Activated T-cell treated with anti-CD3 and anti-CD28 coated beads, Interleukin-2, amount 50 U/mL, for 1 hour (primary cell): ENCODE results near the gene UBQLN1.

Experiments used
- DNase-seq: peaks from one replicate; pipeline ENCODE4 v3.0.0-alpha.2; 2020

Gene UBQLN1

DNA sequence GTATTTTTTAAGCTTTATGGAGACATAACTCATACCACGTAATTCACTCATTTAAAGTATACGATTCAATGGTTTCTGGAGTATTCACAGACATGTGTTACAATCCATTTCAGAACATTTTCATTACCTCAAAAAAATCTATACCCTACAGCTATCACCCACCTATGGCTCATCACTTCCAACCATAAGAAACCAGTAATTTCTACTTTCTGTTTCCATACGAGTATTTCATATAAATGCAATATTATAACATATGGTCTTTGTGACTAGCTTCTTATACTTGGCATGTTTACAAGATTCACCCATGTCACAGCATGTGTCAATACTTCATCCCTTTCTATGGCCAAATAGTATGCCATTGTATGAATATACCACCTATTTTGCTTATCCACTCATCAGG is 18.8 kb downstream of the UBQLN1 start:
- no peak for DNase-seq

DNA sequence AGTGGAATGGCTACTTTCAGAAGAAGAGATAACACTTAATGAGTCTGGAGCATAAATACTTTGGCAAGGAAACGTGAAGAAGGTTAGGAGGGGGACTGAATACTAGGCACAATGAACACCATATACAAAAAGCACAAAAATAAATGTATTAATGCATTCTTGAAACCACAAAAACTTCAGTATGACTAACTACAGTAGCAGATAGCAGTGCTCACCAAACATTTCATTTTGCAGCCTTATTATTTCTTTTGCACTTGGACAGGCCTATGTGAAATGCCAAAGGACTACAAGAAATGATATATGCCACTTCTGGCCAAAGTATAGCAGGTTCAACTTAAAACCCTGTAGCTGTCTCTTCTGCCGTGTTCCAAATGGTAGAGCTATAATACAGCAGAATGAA is 26.3 kb downstream of the UBQLN1 start:
- DNase-seq, result no peak

DNA sequence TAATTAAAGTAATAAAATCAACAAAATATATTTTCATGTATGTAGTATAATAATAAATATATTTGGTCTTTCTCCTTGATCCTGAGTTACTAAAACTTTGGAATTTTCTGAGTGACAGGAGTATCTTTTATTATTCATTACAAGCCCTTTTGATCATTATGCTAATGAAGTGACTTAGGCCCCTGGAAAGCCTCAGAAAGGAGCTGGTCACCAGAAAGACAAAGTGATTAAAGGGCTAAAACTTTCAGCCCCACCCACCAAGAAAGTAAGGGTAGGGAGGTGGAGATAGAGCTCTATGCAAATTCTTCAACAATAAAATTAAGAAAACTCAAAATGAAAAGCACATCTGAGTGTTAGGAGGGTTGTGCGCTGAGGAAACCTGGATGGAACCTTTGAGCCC is 27.5 kb downstream of the UBQLN1 start:
- DNase-seq, result no peak

DNA sequence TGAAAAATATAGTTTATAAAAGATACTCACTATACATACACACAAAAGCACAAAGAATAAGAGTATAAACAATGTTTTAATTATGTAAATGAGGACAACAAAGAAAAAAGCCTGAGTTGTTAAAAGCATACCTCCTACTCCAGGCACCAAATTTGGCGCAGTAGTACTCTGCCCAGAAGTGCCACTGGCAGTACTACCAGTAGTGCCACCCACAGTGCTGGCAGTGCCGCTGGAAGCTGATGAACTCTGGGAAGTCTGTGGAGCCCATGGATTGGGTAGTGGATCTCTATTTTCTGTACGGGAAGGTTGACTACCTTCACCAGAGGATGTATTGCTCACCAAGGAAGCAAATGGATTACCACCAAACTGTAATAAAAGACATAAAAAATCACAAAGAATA is 30.2 kb downstream of the UBQLN1 start:
- DNase-seq, result no peak

DNA sequence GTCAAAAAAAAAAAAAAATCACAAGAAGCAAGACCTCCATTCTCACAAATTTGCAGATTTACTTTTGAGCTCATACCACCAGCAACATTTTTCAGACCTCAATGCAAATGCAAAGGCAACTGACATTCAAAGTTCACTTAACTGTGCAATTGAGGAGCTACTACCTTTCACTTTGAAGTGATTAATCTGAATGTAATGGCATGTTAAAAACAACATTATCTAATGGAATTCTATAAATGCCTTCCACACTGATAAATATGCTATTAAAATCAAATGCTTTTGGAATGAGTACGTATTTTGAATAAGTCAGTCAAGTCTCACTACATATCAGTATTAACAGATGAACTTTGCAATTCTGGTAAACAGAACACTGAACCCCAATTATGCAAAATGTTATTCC is 32.3 kb downstream of the UBQLN1 start:
- no peak for DNase-seq

DNA sequence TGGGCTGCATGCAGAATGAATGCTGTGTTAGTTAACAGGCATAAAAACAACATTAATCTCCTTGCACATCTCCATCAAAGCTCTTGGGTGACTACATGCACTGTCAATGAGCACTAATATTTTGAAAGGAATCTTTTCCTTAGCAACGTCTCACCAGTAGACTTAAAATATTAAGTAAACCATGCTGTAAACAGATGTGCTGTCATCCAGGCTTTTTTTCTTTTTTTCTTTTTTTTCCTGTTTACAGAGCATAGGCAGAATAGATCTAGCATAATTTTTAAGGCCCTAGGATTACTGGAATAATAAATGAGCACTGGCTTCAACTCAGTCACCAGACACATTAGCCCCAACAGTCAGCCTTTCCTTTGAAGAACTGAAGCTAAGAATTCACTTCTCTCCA is 36.3 kb downstream of the UBQLN1 start:
- no peak for DNase-seq

DNA sequence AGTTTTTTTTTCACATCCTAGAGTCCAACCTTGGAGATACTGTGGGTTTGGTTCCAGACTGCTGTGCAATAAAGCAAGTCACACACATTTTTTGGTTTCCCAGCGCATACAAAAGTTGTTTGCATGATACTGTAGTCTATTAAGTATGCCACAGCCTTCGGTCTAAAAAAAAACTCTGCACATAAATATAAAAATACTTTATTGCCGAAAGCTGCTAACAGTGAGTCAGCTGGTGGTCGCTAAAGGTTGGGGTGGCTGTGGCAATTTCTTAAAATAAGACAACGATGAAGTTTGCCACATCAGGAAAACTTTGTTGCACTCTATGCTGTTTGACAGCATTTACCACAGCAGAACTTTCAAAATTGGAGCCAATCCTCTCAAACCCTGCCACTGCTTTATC is 37.4 kb downstream of the UBQLN1 start:
- no peak for DNase-seq

DNA sequence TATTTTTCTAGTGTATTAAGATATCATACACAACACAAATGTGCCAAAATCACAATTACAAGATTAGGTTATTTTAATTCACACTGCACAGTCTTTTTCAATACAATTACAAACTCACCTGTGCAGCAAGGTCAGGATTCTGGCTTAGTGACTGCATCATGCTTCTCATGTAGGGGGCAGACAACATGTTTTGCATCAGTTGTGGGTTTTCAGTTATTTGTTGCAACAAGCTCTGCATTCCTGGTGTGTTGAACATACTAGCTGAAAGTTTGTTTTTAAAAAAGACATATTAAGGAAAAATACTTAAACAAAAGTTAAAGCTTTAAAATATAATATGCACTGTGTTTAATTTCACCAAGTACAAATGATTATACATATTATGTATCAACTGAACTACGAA is 38.7 kb downstream of the UBQLN1 start:
- DNase-seq, result no peak

DNA sequence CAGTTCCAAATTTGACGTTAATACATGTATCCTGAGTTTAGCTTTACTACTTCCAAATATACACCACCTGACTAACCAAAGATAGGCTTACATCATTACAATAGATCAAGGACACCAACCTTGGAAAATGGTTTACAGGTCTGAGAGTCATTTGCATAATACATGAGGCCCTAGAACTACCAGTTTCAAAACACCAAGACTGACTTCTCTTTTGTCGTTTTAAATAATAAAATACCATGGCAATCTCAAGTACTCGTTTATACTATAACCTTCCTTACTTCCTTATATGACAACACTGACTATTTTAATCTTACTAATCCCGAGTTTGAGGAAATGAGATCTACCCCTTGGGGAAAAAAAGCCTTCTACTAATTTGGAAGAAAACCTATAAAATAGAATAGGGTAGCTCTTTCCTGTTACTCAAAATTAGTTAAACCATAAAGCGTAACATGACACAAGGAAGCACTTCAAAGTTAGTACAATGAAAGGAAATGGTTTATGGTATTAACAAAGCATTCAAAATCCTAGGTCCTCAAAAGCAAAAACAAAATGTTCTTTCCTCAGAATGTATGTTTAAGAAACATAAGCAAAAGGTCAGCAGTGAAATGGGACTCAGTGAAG is 42.1 kb downstream of the UBQLN1 start:
- DNase-seq, result no peak

DNA sequence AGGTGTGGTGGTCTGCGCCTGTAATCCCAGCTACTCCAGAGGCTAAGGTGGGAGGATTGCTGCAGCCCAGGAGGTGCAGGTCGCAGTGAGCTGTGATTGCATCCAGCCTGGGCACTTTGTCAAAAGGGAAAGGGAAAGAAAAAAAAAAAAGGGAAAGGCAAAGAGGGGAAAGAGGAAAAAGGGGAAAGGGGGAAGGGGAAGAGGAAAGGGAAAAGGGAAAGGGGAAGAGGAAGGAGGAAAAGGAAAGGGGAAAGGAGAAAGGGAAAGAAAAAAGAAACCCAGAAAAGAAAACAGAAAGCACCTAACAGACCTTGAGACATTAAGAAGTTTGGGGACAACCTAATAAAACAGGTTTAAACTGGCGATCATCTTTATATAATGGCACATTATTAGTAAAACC is 44.8 kb downstream of the UBQLN1 start:
- no peak for DNase-seq

DNA sequence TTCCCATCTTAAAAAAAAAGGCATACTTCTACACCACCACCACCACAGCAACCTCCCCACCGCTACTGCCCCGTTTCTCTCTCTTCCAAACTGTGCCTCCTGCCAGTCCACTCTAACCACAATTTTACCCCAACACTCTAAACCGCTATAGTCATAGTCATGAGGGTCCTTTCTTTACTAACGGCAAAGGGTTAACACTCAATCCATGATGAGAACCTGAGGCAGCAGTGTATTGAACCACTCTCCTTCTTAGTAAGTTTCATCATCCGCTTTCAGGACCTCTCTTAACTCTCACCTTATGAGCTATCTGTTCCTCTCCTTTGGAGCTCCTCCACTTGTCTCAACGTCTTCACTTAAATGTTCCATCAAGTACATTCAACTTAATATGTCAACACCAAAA is 50.8 kb downstream of the UBQLN1 start:
- DNase-seq, result no peak

DNA sequence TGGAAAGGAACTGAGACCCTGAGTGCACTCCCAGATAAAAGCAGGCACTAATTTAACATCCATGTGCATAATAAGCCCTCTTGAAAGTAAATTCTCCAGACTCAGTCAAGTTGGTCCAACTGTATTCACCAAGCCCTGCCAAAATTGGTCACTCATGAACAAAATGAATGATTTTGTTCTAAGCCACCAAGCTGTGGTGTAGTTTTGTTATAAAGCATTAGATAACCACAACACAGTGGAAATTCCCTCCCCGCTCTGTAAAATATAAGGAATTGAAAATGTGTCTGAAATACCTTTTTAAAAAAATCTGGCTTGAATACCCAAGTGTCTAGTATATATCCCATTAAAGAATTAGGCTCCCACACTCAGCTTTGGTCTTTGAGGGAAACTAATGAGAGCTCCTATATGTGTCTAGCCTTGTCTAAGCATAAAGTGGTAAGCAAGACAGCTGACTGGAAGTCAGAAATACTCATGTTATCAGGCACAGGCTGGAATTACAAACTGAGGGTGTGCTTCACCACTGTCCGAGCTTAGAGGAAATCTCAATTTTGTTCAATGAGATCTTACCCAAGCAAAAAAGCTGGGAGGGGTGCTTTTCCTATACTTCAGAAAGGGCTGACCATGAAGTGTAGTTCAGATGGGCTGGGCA is 51.6 kb downstream of the UBQLN1 start:
- DNase-seq, result no peak

DNA sequence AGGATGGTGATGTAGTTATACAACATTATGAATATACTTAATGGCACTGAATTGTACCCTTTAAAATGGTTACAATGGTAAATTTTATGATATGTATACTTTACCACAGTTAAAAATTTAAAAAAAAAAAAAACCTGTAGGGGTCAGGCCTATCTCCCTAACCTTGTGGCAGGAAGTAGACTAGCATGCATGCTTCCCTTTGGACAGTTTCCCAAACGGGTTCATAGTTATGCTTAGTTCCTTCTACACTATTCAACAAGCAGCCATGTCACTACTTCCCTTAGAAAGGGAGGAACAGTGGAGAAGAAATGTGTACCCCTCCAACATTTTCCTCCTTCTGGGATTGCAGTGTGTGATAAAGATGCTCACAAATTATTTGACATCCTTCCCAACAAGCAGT is 52.3 kb downstream of the UBQLN1 start:
- DNase-seq, result no peak

DNA sequence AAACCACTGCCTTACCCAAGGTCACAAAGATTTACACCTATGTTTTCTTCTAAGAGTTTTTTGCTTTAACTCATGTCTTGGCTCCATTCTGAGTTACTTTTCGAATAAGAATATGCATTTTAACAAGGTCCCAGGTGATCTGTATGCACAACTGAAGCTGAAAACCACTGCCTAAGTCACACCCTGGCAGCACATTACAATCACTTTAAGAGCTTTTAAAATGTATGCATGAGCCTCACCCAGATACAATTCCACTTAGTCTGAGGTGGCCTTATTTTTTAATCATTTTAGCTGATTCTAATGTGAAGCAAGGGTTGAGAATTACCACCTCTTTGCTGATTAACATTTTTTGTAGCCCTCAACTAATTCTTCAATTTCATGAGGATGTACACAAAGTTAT is 55.3 kb downstream of the UBQLN1 start:
- no peak for DNase-seq

DNA sequence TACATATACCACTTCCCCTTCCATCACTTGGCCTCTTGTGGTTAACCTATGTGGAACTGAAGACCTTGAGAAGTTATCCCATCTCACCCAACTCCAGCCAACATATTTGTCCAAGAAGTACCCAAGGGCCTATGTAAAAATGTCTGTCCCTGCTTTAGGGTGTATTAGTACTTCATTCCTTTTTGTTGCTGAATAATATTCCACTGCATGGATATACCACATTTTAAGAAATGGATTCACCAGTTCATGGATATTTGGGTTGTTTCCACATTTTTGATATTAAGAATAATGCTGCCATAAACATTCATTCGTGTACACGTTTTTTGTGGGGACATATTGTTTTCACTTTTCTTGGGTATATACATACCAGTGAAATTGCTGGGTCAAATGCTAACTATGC is 56.2 kb downstream of the UBQLN1 start:
- DNase-seq, result no peak

DNA sequence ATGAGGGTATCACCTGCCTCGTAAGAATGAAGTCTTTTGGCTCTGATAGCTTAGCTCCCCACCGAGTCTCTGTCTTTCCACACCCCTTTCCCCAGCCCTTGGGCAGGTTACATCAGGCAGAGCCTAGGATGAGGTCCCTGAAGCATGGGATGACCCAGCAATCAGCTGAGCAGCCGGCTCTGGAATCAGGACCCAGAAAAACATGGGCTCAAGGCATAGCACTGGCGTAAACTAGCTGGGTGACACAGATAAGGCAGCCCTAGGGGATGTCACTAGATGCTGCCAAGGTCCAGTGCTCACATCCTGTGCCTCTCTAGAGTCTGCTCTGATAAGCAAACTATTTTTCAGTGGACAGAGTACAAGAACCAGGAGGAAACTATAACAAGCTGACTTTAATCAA is 58.2 kb downstream of the UBQLN1 start:
- DNase-seq, result no peak

DNA sequence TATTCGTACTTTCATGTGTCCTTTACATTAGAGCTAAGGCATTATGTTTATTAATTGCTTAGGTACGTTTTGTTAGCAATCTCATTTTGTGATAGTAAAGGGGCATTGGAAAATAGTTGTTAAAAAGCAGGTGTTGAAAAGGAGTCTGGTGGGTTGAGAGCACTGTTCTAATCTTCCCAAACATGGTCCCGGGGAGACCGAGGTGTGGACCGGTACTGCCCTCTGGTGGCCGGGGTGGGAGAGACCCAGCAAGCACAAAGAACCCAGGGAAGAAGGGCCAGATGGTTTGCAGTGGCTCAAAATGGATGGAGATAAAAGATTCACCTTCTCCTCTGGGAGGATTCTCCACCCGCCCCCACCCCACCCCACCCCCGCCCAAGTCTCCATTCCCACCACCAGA is 58.7 kb downstream of the UBQLN1 start:
- DNase-seq, result peak; percentile 81

DNA sequence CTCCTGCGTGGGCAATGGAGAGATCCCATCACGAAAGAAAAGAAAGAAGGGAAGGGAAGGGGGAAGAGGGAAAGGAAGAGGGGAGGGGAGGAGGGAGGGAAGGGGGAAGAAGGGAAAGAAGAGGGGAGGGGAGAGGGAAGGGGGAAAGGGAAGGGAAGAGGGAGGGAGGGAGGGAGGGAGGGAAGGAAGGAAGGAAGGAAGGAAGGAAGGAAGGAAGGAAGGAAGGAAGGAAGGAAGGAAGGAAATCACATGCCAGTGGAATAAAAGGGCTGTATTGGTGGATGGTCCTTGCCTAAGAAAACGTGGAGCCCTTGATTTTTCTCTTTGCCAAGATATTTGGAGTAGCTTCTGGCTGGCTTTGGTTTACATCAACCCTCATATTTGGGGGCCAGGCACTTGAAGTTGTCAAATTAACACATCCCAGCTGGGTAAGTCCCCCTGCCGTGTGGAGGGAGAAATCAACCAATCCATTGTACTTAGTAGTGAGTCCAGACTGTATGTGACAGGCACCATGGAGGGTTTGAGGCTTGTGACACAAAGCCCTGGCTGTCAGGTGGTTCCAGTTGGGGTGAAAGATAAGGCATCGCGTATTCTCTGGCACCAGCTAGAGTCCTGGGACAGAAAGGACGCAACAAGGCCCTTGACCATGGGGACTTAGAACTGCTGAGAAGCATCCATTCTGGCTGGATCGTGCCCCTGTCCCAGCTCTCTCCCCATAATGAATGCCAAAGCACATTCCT is 61.1 kb downstream of the UBQLN1 start:
- no peak for DNase-seq

DNA sequence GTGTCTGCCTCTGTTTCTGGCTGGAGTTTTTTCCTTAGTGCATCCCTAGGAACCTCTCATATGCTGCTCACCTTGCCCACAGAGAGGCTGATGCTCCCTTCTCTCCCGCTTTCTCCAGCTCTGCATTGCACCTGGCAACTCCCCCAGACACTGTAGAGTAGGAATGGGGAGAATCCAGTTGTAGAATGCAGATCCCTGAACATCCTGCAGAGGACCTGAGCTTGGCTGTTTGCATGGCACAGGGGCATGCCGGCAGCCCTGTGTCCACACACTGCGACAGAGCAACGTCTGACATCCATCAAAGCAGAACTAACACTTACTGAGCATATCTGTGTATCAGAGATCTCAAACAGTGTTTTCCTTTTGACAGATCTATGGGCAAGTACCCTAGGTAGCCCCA is 65.0 kb downstream of the UBQLN1 start:
- DNase-seq, result no peak

DNA sequence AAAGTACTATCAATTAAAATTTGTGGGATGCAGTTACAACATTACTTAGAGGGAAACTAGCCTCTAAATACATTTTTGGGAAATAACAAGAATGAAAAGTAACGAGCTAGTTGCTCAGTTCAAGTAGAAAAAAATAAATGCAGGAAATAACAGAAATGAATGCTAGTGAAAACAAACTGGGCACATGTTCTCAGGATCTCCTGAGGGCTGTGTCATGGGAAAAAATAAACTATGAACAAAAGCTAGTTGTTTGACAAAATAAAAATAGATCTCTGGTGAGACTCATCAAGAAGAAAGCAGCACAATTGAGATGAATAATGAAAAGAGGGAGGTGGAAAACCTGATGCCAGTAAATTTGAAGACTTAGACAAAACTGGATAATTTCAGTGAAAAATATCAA is 68.5 kb downstream of the UBQLN1 start:
- DNase-seq, result no peak

DNA sequence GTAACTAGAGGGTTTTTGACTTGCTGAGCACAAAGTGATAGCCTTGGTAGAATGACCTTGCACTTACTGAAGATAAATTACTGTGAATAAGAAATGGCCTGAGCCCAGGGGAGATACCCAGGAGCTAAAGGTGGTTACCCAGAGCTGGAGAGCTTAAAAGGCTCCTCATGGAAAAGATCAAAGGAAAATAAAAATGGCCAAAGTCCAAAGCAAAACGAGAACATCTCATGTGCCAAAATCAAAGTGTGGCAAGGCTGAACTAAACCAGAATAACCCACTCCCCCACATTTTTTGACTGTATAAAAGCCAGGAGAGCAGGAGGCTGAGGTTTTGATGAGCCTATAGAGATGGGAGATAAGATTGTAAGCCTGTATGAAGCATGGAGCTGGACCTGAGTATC is 70.4 kb downstream of the UBQLN1 start:
- DNase-seq, result no peak

DNA sequence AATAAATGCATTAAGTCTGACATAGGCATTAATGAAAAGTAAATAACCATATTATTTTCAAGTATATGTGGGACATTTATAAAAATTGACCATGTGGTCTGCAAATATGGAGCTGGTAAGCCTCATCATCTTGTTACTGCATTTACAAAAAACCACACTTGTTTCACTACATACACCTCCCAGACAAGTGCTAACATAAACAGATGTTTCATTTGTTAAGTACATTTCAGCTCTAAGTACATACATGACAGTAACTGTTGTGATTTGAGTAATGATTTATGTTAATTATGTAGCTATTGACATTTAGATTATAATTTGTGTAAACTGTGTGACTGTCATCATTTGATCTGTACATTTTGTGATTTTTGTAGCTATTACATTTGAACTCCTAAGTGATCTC is 70.9 kb downstream of the UBQLN1 start:
- no peak for DNase-seq

DNA sequence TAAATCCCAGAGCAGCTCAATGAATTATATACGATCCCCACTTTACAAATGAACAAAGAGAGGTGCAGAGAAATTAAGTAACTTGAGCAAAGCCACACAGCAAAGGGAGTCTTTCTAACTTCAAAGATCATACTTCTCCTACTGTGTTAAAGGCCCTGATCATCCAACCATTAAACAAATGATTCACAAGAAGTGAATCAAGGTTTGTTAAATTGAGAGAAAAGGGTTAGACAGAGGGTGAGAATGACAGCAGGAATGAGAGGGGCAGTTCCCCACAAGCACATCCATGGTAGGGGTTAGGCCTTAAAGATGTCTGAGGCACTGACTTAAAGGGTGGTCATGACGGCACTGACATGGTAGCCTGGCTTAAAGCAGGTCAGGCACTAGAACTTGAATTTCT is 74.1 kb downstream of the UBQLN1 start:
- DNase-seq, result no peak

DNA sequence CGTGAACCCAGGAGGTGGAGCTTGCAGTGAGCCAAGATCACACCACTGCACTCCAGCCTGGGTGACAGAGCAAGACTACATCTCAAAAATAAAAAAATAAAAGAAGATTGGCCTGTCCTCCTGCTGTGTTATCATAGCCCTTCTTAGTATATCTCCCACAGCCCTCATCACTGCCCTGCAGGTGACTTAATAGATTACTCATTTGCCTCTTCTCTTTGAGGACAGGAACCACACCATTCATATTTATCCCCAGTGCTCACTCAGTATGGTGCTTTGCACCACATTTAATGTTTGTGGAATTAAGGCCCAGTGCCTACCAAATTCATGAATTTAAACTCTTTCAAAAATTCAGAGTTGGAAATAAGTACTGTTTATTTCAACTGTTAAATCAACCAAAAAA is 74.5 kb downstream of the UBQLN1 start:
- DNase-seq, result no peak
